GM20431 (cell line): ENCODE results near the gene TBC1D20.

Experiments
- in situ Hi-C: fragments of 300-500 bp; cut with MseI, MboI; formaldehyde crosslinking; loops from one replicate; pipeline ENCODE4 v1.15.0; 2020; ENCODE audit warnings: low sequenced_read_pairs; ENCODE audit not compliant: unreplicated experiment

TBC1D20 gene

DNA sequence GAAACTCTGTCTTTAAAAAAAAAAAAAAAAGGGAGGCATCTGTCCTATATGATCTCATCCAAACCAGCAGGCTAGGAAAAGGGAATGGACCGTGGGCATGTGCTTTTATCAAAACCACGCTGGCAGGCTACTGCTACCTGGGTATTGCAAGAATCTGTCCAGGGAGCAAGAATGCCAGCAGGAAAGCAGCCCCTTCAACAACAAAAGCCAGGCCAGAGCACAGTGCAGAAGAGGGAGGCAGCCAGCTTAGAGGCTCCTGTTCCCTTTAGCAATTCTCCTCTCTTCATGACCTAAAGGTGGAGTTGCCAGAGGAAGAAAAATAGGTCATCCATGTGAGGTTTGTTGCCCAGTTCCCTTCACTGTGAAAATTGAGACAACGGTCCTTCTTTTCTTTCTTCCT is 18.2 kb downstream of the TBC1D20 start:
- in situ Hi-C loops = no loop called here

DNA sequence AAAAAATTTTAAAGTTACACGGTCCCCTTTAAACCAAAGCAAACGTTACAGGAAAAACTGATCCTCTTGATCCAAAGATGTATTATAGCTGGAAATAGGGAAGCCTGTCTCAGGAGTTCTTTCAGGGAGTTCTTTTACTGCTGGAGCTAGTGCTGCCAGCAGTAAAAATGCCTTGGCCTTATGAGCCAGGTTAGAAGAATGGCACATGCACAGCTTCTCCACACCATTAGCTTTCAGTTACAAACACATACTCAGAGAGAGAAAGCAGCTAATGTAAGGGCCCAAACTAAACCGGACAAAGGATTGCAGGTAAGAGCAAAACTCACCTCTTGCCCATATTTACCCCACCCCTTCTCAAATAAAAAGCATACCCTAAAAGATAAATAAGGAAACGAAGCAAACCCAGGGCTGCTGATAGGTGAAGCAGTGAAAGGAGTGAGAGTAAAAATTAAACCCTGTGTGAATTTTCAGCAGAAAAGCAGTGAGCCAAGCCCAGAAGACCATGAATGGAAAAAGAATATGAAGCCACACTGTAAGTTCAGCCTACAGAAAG is 19.0 kb downstream of the TBC1D20 start:
- in situ Hi-C loops = no loop called here

DNA sequence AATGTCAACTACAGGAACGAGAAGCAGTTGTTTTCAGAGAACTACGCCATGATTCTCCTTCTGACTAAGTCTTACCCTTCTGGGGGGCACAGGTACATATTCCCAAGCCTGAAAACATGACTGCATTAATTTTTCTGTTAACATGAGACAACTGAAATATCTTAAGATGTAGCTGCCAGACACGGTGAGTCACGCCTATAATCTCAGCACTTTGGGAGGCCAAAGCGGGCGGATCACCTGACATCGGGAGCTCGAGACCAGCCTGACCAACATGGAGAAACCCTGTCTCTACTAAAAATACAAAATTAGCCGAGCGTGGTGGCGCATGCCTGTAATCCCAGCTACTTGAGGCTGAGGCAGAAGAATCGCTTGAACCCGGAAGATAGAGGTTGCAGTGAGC is 21.7 kb downstream of the TBC1D20 start:
- in situ Hi-C loops = no loop called here

DNA sequence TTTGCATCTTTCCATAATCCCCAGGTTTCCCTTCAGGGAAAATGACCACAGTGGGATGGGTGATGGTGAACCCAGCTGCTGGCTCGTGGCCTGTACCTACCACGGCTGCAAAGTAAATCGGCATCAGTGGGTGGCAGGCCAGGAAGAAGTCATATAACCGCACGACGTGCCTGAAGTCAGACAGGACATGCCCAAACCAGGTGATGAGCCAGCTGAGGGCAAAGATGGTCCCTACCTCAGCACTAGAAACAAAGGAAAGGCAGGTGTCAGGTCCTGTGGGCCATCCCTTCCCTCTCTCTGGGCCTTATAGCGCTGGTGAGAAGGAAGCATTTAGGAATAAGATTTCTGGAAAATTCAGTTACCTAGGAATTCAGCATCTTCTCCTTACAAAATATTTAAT is 22.2 kb downstream of the TBC1D20 start:
- in situ Hi-C loops = no loop called here

DNA sequence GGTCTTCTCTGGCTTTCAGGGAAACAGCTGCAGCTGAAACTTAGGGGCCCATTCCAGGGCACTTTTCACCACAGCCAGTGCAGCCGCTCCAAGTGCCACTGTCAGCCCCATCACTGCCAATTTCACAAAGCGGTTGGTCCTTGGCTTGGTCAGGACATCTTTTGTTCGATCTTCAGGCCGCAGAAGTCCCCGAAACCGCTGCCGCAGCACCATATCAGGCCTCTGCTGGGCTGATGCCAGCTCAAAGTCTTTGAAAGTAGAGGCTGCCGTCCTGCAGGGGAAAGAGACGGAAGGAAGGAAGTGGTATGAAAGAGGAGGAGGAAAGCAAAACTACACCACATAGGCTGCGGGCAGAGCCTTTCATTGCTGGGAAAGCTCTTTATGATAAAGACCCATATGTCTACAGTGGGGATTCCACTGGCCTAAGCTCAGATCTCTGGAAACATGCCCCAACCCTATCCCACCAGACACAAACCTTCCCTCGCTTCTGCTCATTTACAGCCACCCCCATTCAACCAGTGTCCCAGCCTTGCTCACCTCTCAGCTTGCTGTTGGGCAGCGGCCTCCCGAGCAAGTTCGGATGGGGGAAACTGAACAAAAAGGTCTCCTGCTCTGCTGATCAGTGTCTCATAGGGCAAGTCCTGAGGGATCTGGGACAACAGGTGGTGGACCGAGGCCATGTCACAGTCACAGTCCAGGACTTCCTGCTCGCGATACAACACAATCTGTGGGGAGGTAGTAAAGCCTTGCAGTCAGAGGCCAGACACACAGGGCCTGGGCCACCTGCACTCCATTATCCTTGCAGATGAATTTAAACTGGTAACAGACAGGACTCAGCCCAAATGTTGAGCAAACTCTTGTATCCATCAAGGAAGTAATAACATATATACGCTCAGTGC is 23.5 kb downstream of the TBC1D20 start:
- in situ Hi-C loops = no loop called here

DNA sequence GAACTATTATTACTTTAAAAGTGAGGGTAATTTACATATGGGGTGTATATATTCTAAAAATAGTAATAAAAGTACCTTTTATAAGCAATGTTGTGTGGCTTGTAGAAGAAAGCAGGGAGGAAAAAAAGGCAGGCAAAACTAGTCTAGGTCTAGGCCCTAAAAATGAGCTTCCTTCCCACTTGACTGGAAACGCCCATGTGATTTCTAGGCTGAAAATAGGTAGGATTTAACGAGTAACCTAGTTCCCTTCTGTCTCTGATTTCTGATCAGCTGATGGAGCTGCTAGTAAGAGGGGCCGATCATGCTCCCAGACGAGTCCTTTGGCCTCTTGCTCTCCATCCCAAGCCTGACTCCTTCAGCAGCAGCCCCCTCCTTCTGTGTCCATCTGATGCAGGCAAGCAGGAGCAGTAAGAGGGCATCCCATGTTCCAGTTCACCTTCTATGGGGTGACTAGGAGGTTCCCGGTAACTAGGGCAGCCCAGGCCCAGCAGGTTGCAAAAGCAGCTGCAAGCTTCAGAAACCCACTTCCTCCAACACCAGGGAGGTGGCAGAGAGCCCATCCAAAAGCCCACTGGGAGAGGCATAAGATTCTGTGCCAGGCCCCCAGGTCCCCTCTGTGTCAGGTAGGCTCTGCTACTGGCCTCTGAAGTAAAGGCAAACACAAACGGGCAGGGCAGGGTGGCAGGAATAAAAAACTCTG is 24.4 kb downstream of the TBC1D20 start:
- in situ Hi-C loops = no loop called here

DNA sequence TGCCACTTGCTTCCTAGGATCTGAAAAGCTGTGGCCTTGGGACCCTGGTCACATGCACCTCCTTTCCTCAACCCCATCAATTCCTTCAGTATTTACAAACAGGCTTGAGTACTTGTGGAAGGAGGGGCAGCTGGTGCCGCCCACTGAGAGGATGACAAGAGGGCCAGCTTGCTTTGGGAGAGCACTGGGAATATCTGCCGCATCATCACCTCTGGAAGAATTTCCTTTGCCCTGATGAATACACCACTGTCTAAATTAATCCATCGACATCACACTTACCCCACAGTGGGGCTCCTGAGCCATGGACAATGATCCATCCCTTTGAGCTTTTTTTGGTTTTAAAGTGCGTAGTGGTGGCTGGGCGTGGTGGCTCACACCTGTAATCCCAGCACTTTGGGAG is 25.9 kb downstream of the TBC1D20 start:
- in situ Hi-C loops = no loop called here

DNA sequence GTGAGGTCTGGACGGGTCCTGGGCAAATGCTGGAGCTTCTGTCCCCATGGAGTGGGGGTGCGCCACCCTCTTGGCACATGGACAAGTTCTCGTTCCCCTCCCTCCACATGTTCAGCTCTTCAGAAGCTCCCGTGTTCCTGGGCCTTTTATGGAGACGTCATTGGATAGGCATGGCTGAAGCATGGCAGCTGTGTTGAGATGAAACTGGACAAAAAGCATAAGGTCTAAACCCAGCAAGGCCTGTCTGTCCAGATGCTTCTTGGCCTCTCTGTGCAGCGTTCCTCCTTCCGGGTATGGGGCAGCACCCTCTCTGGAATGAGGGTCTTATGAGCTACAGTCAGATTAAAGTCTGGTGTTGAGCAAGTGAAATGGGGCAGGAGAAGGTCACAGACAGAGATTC is 26.8 kb downstream of the TBC1D20 start:
- in situ Hi-C loops = no loop called here

DNA sequence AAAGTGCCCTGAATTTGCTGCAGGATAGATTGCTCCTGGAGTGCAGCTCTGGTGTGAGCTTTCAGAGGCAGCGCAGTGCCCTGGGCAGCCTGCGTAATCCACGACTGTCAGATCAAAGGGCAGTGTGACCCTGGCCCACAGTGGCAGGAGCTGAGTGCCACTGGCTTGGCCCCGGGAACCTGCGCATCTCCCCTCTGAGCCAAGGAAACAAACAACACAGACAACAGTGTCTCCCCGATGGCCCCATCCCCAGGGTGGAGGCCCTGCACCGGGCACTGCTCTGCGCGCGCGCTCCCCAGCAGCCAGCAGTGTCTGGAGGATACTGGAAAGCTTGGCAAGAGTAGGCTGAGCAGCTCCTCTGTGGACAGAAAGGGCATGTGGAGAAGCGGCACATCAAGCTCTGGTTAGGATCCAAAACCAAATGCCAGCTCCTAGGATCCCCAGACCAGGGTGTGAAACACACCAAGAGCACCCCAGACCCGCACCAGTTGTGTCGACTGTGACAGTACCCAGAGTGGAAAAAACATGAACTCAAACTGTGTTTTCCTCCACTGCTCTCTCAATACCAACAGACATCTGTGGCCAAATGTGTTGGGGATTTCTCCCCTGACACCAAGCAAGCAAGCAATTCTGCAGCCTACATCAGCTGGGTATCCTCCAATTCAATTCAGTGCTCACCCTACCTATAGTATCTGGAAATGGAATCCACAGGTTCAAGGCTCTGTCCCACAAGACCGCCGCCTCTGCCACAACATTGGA is 27.5 kb downstream of the TBC1D20 start:
- in situ Hi-C loops = no loop called here

DNA sequence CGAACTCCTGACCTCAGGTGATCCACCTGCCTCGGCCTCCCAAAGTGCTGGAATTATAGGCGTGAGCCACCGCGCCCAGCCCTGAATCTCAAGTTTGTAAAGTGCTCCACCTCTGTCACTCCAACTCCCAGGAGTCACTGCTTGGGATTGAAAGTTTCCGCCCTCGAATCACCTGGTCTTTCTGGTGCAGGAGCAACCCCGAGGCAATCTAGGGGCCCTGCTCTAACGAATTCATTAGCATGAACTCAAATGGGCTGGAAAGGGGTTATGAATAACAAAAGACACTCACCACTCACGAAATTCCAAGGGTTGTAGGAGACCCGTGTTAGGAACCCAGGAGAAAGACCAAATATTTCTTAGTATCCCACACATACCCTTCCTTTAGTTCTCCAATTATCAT is 28.1 kb downstream of the TBC1D20 start:
- in situ Hi-C loops = no loop called here

DNA sequence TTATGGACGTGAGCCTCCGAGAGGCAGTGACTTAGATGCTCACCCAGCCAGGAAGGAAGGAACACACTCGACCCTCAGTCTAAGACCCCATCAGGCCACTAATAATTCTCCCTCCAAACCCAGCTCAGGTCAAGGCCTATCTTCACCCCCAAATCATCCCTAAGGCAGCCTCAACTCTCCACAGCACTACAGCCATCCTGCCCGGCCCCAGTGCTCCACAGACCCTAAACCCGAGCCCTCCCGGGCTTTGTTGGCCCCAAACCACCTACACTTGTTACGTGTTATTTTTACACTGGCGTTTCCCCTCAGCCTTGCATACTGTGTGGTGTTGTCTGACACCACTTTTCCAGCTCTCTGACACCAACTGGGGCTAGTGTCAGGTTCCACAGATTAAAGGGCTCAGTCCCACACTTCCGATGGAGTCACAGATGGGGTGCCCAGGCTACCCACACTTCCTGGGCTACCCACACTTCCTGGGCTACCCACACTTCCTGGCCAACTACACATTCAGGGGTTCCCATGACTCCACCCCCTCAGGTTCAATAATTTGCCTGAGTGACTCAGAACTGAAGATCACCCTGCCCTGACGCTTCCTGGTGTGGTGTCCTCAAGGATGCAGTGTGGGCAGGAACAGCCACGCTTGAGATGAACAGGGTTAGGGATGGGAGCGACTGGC is 28.9 kb downstream of the TBC1D20 start:
- in situ Hi-C loops = no loop called here

DNA sequence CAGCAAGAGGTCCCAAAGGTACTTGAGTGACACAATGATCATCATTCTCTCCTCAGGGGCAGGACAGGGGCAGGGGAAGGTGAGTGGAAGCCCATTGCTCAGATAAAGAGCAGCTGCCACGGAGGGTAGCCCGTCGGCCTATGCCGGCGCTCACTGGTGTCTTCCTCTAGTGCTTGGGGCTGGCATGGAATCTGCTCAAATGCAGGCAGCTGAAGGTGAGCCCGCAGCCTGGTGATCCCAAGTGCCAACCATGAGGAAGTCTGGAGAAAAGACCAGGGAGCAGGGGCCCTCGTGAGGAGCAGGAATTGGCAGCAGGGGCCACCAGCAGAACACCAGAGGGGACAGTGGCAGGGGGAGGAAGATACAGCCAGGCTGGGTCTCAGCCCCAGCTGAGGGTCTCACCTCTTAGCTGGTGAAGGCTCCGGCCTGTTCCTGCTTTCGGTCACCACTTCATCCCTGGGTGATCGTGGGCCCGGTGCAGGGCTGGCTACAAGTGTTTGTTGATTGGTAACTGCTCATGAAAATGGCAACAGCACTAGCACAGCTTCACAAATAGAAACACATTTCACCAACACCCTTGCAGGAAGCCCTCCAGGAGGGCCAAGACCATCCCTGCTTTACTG is 29.5 kb downstream of the TBC1D20 start:
- in situ Hi-C loops = no loop called here

DNA sequence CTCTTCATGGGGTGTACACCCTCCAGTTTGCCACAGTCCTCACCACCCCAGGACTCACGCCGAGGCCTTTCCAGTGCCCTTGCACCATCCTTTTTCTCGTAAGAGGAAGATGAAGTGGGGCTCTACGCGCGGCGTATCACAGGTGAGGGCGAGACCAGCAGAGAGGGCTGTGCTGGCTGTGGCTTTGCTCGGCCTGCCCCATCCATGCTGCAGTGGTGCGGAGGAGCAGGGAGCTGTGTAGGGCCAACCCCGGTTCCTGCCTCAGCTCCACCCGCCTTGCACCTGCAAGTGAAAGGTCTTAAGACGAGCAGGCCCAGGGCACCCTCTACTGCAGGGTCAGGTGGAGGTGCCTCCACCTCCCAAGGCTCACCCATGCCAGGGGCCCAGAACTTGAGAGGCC is 30.1 kb downstream of the TBC1D20 start:
- in situ Hi-C loops = no loop called here

DNA sequence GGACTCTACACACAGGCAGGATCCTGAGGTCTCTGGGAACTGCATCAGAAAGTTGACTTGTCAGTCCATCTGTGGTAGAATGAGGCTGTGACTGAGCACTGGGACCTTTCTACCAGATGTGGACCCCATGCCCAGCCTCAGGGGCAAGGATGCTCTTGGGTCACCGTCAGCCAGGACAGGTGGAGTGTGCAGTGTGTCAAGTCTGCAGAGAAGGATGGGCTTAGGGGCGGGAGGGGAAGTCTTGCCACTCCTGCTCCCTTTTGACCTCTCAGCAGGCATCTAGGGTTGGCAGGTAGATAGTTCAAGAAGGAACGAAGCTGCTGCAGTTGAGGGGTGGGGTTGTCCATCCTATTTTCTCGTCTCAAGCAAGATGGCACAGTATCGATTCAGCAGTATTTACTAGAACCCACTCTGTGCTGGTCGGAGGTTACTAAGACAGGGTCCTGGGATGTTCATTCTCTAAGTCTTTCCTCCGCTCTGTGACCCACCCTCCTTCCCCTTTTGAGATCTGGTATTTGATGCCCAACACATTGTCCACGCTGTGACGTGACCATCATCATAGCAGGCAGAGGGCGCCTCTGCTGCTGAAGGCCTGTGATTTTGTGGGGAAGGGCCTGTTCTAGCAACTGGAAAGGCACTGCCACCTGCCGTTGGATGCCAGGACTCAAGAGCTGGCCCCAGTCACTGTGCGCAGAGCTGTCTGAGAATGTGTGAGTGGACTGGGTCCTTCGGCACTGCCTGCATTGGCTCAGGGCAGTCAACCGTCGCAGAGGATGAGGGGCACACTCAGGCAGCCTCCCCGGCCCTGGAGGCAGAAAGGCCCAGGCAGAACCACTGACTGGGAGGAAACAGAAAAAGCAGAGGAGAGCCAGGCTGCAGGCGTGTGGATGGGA is 31.1 kb downstream of the TBC1D20 start:
- in situ Hi-C loops = no loop called here

DNA sequence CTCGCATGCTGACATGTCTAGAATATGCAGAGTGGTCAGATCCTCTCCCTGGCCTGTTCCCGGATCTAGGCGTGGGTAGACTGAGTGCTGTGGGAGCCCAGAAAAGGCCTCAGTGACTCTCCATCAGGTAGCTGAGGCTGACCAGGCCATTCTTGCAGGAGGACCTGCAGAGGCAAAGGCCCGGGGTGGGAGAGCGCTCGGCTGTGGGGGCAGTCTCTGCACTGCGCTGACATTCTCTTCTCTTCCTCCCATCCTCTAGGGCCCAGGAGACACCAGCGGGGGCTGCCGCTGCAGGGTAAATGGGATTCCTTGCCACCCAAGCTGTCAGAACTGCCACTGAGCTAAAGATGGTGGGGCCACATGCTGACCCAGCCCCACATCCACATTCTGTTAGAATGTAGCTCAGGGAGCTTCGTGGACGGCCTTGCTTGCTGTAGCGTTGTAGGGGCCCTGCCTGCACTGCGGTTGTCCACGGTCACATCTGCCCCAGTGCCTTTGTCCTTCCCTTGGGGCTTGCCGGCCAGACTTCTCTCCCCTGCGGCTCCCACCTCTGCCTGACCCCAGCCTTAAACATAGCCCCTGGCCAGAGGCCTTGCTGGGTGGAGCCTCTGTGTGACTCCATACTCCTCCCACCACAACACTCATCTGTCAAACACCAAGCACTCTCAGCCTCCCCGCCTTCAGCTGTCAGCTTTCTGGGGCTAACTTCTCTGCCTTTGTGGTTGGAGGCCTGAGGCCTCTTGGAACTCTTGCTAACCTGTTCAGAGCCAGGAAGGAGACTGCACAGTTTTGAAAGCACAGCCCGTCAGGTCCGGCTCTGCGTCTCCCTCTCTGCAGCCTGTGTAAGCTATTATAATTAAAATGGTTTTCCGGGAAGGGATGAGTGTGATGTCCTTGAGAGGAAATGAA is 32.0 kb downstream of the TBC1D20 start:
- in situ Hi-C loops = no loop called here

DNA sequence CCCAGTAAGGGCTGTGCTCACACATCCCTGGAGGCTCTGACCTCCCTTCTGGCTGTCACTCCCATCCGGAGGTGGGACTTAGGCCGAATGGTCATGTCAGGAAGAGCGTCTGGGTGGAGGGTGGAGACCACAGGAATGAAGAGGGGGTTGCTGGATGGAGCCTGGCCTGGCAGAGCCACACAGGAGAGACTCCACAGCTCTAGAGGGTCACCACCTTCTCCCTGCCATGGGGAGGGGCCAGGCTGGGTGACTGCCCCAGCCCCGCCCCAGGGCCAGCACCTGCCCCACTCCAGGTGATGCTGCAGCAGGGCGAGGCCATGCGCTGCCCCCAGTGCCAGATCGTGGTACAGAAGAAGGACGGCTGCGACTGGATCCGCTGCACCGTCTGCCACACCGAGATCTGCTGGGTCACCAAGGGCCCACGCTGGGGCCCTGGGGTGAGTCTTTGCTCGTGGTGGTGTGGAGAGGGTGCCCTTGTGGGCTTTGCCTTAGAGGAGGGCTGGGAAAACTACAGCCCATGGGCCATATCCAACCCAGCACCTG is 33.6 kb downstream of the TBC1D20 start:
- in situ Hi-C loops = no loop called here
